ENCODE measurements around the gene DUSP15. TPM values are rescaled to one million over a fixed set of nuclear protein-coding genes. Genes with fewer than 3 reads are reported as not detected.

Gene DUSP15
- total RNA-seq, 2 donors from 2014 or later, result 2.9 to 3.6 TPM

- DNase-seq (no peak), ATAC-seq (no peak)
- no peaks in the 10 kb centered on the region for H3K4me1 ChIP-seq
- H3K27ac ChIP-seq, result no peak overlapping the region
- 81 to 82% methylated on average over 15 to 17 of the region's 17 CpGs for WGBS, 2 donors
- no peaks in the 10 kb centered on the region for H3K9me3 ChIP-seq
- H3K4me3 ChIP-seq, result no peak overlapping the region
- H3K36me3 ChIP-seq (replicated peaks in 1 of 2; ENCODE audit: insufficient read depth in 1 of 2, low read depth in 2 of 2), result no peaks in the 10 kb centered on the region
- intact Hi-C loops (cut with DNase I), result no loop called here
- TF ChIP-seq, protein P1, sequence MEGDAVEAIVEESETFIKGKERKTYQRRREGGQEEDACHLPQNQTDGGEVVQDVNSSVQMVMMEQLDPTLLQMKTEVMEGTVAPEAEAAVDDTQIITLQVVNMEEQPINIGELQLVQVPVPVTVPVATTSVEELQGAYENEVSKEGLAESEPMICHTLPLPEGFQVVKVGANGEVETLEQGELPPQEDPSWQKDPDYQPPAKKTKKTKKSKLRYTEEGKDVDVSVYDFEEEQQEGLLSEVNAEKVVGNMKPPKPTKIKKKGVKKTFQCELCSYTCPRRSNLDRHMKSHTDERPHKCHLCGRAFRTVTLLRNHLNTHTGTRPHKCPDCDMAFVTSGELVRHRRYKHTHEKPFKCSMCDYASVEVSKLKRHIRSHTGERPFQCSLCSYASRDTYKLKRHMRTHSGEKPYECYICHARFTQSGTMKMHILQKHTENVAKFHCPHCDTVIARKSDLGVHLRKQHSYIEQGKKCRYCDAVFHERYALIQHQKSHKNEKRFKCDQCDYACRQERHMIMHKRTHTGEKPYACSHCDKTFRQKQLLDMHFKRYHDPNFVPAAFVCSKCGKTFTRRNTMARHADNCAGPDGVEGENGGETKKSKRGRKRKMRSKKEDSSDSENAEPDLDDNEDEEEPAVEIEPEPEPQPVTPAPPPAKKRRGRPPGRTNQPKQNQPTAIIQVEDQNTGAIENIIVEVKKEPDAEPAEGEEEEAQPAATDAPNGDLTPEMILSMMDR (IDR thresholded peaks at IDR 0.05), result no peak
- TF ChIP-seq POLR2A (IDR thresholded peaks at IDR 0.05), result no peak
- H3K27me3 ChIP-seq, result no peaks in the 10 kb centered on the region
These were observed 39.1 kb upstream of the DUSP15 start for GRCh38 chr20:31909253-31910070.

DNA sequence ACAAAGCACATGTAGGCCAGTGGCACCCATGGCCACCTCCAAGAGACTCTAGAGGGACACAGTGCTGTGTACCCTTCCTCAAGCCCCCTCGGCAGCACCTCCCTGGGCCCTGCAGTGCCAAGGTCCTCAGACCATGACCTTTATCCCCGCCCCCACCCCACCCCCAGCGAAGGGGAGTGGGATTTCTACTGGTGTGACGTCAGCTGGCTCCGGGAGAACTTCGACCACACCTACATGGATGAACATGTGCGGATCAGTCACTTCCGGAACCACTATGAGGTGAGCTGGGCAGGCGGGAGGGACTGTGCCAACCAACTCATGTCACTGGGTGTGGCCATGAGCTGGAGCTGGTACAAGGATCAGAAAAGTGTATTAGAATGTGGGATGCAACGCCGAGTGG is 38.1 kb upstream of the DUSP15 start:
- H3K27ac ChIP-seq, result no peak overlapping the region
- ATAC-seq (no peak), DNase-seq (no peak)
- no peaks in the 10 kb centered on the region for H3K27me3 ChIP-seq
- no peaks in the 10 kb centered on the region for H3K36me3 ChIP-seq (replicated peaks in 1 of 2; ENCODE audit: insufficient read depth in 1 of 2, low read depth in 2 of 2)
- WGBS, 2 donors, result 66 to 77% methylated on average over 7 to 11 of the region's 11 CpGs
- intact Hi-C loops (cut with DNase I), result no loop called here
- no peak overlapping the region for H3K4me3 ChIP-seq
- H3K9me3 ChIP-seq, result no peaks in the 10 kb centered on the region
- H3K4me1 ChIP-seq, result no peaks in the 10 kb centered on the region
- no peak for TF ChIP-seq POLR2A (IDR thresholded peaks at IDR 0.05)
- TF ChIP-seq, protein P1 (IDR thresholded peaks at IDR 0.05), result no peak

- WGBS, 2 donors, result 51 to 68% methylated on average over 5 of the region's 5 CpGs
- intact Hi-C loops (cut with DNase I), result no loop called here
These were observed 37.7 kb upstream of the DUSP15 start for GRCh38 chr20:31908016-31908415.

DNA sequence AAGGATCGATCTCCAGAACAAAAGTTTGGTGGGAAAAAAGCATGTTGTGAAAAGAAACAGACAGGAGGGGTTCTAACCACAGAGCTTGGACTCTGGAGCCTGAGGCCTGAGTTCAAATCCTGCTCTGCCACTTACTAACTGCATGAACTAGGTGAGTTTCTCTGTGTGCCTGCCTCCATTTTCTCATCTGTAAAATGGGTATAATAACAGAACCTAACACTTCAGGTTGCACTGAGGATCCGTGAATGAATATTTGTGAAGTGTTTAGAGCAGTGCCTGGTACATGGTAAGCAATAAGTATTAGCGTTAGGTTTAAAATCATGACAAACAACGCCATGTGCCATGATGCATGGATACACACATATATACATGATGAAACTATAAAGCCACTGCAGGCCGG is 36.7 kb upstream of the DUSP15 start:
- TF ChIP-seq POLR2A (IDR thresholded peaks at IDR 0.05), result no peak
- TF ChIP-seq, protein P1 (IDR thresholded peaks at IDR 0.05), result no peak
- ATAC-seq (no peak), DNase-seq (no peak)
- 76 to 84% methylated on average over 5 of the region's 5 CpGs for WGBS, 2 donors
- H3K4me3 ChIP-seq, result no peak overlapping the region
- no peaks in the 10 kb centered on the region for H3K36me3 ChIP-seq (replicated peaks in 1 of 2; ENCODE audit: insufficient read depth in 1 of 2, low read depth in 2 of 2)
- no peaks in the 10 kb centered on the region for H3K4me1 ChIP-seq
- no peaks in the 10 kb centered on the region for H3K27me3 ChIP-seq
- H3K9me3 ChIP-seq, result no peaks in the 10 kb centered on the region
- H3K27ac ChIP-seq, result no peak overlapping the region
- intact Hi-C loops (cut with DNase I), result no loop called here

More at GRCh38 chr20:31908016-31908415, 37.7 kb upstream of the DUSP15 start:
- no peaks in the 10 kb centered on the region for H3K27me3 ChIP-seq
- no peaks in the 10 kb centered on the region for H3K36me3 ChIP-seq (replicated peaks in 1 of 2; ENCODE audit: insufficient read depth in 1 of 2, low read depth in 2 of 2)
- ATAC-seq (no peak), DNase-seq (no peak)
- no peak overlapping the region for H3K4me3 ChIP-seq
- no peaks in the 10 kb centered on the region for H3K9me3 ChIP-seq
- H3K27ac ChIP-seq, result no peak overlapping the region
- no peaks in the 10 kb centered on the region for H3K4me1 ChIP-seq
- TF ChIP-seq POLR2A (IDR thresholded peaks at IDR 0.05), result no peak
- TF ChIP-seq, protein P1 (IDR thresholded peaks at IDR 0.05), result no peak

DNA sequence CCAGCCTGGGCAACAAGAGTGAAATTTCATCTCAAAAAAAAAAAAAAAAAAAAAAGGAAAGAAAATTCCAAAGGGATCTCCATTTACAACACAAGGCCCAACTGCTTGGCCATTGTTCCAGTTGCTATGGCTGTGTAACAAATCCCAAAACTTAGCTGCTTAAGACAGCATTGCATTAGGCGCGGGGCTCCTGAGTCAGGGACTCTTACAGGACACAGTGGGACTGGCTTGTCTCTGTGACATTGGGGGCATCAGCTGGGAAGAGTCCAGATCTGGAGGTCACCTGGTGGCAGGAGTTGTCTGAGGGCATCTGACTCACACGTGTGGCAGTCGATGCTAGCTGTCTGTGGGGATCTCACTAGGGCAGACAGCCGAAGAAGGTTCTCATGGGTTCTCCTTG is 35.7 kb upstream of the DUSP15 start:
- Histone ChIP-seq H3K27ac (no peak overlapping the region), H3K27me3 (no peaks in the 10 kb centered on the region), H3K36me3 (replicated peaks in 1 of 2; ENCODE audit: insufficient read depth in 1 of 2, low read depth in 2 of 2) (no peaks in the 10 kb centered on the region), H3K4me1 (no peaks in the 10 kb centered on the region), H3K4me3 (no peak overlapping the region), H3K9me3 (no peaks in the 10 kb centered on the region)
- DNase-seq (no peak), ATAC-seq (no peak)
- intact Hi-C loops (cut with DNase I), result no loop called here
- WGBS, 2 donors, result 68 to 85% methylated on average over 5 of the region's 5 CpGs
- TF ChIP-seq POLR2A (IDR thresholded peaks at IDR 0.05), result no peak
- TF ChIP-seq, protein P1 (IDR thresholded peaks at IDR 0.05), result no peak

All from body of pancreas (tissue), 4 donors.